Caki2 (cell line): ENCODE measurements around the gene ADAMTS13. TPM values are rescaled to one million over a fixed set of nuclear protein-coding genes. Genes with fewer than 3 reads are reported as not detected.
A peak's percentile ranks its signal among the peaks of the same experiment; 100 is the strongest.

Source experiments
- DNase-seq: peaks from one replicate; pipeline ENCODE4 v3.0.0-alpha.2; 2015; ENCODE audit warnings: low read depth
- in situ Hi-C: cut with HindIII; loops from 2 replicates; pipeline ENCODE4 v1.10.0; 2016; ENCODE audit warnings: low sequenced_read_pairs, low pct_unique_long_range_greater_than_20kb, mixed read lengths
- total RNA-seq: library from RNA; depleted of rRNA; stranded (reverse); fragments of >200 nt; shearing (Covaris generic); gene quantifications from 2 replicates; pipeline ENCODE4 v1.2.3, GENCODE V29; 2014; ENCODE audit warnings: low replicate concordance

ADAMTS13 gene
- total RNA-seq, 1 experiment from 2014 or later: 3.0 TPM

DNA sequence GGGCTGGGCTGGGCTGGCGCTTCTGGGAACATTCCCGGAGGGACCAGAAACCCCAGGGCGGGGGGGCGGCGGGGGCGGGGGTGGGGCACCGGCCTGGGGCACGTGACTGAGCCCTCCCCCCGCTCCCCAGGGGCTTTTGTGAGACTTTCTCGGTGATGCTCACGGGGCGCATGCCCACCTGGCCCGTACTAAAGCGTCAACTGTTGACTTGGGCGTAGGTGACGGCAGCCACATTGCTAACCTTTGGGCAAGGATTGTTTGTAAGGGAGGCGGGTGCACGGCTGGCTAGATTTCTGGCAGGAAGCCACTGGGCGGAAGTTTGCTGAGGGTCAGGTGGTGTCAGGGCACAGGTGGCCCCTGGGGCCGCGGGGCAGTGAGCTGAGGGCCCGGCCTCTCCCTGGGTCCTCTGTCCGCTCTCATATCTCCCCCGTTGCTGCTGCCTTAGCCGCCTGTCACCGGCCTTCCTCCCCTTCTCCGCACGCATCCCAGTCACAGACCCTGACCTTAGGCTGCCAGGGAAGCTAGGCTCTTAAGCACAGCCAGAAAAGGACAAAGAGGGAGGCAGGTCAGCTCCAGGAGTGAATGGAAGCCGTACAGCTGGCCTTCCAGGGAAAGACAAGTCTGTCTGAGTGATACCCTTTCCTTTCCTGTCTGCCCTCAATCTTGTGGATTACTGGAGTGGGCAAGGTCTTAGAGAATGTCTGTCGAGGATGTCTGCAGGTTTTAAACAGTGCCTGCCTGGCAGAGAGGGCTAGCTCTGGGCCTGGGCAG, 38.4 kb downstream of the ADAMTS13 start:
- DNase-seq: peak; percentile 70
- in situ Hi-C loops: no loop called here

DNA sequence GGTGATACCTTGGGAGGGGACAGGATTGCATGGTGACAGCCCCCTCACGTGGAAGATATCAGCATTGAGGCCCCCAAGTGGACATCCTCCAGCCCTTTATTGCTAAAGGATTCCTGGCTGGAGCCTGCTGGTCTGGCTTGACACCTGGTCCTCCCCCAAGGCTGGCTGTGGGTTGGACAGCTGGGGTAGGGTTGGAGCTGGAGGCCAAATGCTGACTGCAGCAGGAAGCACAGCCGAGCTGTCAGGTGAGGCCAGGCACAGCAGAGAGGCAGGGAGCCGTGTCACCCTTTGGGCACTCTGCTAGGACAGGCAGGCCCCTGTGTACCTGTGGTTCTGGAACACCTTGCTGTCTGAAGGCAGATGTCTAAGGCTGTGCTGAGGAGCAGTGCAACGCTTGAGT, 39.8 kb downstream of the ADAMTS13 start:
- DNase-seq: no peak
- in situ Hi-C loops: no loop called here

DNA sequence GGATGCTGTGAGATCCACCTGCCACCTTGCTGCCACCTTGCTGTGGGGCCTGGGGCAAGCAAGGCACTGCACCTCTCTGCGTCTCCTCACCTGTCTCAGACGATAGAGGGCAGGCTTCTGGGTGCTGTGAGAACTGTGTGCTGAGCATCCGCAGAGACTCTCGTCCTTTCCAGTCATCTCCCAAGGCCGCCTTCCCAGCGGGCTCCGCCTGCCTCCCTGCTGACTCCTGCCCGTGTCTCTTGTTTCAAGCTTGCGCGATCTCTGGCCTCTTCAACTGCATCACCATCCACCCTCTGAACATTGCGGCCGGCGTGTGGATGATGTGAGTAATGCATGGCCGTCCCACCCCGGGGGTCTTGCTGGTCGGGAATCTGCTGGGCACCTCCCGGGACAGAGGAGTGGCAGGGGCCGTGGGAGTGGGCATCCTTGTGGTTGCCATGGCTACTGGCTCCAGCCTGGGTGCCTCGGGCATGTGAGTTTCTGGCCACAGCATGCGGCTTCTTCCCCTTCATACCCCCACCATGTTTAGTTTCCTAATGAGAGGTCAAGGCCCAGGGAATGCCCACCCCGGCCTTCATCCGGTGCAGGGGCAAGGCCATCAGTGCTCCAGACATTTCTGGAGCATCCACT, 41.2 kb downstream of the ADAMTS13 start:
- no peak for DNase-seq
- in situ Hi-C loops: no loop called here

DNA sequence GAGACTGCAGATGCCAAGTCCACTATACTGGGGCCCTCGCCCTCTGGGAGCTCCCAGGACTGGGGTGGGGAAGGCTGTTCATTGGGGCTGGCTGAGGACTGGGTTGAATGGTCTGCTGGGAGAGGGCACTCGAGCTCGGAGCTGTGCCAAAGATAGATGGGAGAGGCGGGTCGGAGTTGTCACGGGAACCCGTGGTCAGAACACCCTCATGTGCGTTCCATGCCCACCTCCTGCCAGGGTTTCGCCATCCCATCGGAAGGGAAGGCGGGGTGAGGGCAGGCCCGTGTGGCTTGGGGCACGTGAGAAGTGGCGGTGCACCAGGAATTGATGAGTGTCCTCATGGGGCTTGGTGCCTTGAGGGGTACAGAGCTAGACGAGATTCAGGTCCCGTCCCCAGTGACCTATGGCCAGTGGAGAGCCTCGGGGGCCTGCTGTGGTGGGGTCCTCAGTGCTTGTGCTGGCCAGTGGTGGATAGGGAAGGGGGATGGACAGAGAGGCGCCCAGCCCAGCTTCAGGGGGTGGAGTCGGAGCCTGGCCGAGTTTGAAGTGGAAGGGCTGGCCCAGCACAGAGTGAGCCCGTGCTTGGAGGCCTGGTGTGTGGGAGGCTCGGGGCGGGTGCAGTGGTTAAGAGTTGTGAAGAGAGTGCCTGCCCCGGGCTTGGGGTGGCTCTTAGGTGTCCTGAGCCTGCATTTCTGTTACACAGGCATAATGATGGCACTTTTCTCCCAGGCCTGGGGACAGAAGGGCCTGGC, 41.9 kb downstream of the ADAMTS13 start:
- DNase-seq: no peak
- in situ Hi-C loops: no loop called here

DNA sequence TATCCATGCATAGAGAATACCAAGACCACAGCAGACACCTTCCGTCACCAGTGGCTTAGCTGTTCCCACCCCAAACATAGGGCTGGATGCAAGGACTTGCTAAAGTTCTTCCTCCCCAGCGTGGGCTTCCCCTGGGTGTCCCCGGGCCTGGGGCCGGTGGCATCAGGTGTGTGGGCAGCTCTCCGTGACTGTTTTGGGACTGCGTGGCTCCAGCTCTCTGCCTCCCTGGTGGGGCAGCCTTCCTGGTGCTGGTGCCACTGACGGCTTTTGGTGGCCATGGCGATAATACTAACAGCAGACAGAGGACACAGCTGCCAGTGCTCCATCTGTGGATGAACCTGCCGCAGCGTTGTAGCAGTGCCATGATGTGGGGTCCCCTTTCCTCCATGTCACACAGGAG, 42.5 kb downstream of the ADAMTS13 start:
- in situ Hi-C loops: loop anchor here (5.0 kb wide), 1 partner anchor 87 kb away; the partner anchor contains the start of genes STKLD1 and SURF4

DNA sequence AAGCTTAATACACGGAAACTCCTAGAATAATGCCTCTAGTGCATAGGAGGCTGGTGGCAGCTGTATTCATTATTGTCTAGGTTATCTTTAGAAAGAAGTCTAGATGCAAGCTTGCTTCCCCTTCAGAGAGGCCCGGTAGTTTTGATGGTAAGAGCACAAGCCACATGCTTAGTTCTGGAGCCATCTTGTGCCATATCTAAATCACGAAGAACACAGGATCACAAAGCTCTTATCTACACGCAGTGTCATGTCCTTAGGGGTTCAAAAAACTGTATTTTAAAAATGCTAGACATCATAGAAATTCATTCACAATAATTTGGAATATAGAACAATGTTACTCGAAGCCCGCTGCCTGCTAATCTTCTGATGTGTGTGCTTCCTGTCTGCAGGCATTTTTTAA, 43.8 kb downstream of the ADAMTS13 start:
- in situ Hi-C loops: loop anchor here (5.0 kb wide), 1 partner anchor 89 kb away; the partner anchor contains the start of genes STKLD1 and SURF4
- no peak for DNase-seq

More for the DNA sequence above, 42.5 kb downstream of the ADAMTS13 start:
- DNase-seq: no peak

DNA sequence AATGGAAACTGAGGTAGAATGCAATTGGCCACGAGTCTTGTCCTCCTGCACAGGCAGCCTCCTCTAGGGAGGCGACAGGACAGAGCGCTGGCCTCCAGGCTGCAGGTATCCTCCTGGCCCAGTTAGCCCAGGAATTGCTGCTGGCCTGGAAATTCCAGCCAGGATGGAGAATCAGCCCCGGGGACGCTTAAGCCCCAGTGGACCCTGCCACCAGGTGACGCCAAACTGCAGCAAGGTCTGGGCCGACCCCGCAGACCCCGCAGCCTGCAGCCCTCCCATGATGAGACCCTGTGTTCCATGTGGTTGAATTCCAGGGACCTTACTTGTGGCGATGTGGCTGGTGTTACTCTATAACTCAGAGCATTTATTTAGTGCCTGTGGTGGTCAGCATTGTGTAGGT, 44.9 kb downstream of the ADAMTS13 start:
- in situ Hi-C loops: loop anchor here (5.0 kb wide), 1 partner anchor 90 kb away; the partner anchor contains the start of genes STKLD1 and SURF4
- DNase-seq: no peak

DNA sequence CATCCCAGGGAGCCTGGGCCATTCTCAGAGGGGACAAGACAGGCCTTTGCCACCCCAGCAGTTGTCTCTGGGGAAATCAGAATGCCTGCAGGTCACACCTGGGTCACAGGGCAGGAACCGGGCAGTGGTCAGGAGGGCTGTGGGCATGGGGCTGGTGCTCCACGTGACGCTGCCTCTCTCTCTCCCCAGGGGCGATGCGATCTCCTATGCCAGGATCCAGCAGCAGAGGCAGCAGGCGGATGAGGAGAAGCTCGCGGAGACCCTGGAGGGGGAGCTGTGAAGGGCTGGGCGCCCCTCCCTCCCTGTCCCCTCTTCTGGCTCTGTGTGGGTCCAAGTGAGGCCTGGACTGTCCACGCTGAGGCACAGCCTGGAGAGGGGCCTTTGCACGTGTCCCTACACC, 46.2 kb downstream of the ADAMTS13 start:
- in situ Hi-C loops: loop anchor here (5.0 kb wide), 1 partner anchor 91 kb away; the partner anchor contains the start of genes STKLD1 and SURF4
- no peak for DNase-seq

DNA sequence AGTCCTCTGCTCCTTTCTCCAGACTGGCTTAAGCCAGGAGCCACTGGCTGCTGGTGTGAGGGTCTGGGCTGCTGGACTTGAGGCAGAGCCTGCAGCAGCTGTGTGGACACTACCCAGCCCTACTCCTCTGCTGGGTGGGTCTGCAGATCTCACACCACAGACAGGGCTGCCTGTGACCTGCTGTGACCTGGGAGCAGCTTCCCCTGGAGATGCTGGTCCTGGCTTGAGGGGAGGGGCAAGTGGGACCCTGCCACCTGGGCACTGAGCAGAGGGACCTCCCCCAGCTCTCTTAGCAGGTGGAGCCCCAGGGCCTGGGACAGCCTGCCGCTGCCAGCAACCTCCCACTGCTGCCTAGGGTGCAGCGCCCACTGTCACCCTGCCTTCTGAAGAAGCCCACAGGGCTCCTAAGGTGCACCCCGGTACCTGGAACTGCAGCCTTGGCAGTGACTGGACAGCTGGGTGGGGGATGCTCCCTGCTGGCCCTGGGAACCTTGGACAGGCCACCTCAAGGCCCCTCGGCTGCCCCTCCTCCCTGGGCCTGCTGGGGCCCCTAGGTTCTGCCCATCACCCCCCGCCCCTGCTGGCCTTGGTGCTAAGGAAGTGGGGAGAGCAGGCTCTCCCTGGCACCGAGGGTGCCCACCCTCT, 46.7 kb downstream of the ADAMTS13 start:
- DNase-seq: no peak
- in situ Hi-C loops: loop anchor here (5.0 kb wide), 1 partner anchor 92 kb away; the partner anchor contains the start of genes STKLD1 and SURF4

DNA sequence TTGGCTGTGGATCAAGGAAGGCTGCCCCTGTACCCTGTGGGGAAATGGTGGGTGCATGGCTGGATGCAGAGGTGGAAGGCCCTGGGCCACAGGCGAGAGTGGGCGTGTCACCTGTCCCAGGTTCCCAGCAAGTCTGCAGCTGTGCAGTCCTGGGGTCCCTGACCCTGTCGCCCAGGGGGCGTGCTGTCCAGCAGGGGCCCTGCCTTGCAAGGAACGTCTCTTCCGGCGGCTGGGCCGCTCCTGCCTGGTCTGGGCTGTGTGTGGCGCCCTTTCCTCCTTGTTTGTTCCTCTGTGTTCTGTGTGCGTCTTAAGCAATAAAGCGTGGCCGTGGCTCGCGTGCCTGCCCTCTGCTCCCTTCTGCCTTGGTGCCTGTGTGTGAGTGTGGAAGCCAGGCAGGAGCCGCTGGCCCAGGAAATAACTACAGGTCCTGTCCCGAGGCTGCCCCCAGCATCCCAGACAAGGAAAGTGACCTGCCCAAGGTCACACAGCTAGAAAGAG, 48.3 kb downstream of the ADAMTS13 start:
- in situ Hi-C loops: no loop called here
- DNase-seq: no peak

DNA sequence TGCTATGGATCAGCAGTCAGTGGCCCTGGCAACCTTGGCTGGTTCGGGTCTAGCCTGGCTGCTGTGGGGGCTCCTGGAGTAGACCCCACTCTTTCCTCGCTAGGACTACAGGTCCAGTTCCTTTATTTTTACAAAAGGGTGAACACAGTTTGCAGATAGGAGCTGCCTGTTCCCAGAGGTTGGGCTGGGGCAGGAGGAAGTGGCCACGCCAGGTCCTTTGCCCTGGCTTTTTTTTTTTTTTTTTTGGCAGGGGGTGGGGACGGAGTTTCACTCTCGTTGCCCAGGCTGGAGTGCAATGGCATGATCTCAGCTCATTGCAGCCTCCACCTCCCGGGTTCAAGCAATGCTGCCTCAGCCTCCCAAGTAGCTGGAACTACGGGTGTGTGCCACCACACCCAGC, 48.8 kb downstream of the ADAMTS13 start:
- in situ Hi-C loops: no loop called here
- no peak for DNase-seq

DNA sequence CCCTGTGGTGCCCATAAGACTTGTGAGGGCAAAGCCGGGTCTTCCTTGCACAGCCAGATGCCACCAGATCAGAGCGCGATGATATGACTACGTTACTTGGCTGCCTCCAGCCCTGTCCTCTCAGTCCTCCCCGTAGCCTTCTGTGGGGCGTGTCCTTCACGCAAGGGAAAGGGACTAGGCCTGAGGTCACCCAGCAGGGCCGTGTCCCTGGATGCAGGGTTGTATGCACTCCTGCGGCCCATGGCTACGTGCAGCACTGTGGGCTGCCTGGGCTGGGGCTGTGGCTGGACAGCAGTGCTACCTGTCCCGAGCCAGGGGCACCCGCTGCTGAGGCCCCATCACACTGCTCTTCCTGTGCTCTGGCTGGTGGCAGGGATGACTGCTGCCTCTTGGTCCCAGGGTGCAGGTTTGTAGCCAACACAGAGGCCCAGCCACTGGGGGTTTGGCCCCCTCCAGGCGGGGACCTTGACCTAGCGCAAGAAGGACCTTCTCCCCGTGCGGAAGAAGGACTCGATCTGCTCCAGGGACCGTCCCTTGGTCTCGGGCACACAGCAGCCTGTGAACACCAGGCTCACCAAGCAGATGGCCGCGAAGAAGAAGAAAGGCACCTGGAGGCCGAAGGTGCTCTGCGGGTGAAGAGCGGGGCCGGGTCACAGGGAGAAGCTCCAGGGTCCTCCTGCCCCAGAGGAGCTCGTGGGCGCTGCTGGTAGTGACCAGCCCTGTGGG, 49.5 kb downstream of the ADAMTS13 start:
- in situ Hi-C loops: no loop called here
- DNase-seq: no peak

DNA sequence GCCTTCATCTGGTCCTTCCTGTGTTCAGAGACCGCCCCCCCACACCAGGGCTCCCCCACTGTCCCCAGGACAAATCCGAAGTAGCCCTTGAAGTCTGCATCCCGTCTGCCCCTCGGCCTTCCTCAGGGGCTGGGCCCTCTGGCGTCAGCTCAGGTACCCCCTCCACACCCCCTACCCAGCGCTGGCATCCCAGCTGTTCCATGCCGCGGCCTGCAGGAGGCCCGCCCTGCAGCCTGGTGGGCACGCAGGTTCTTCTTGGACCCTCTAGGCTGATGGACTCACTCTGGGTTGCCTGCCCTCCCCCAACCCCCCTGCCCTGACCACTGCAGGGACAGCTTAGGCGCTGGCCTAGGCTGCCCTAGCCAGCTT, 50.1 kb downstream of the ADAMTS13 start:
- DNase-seq: no peak
- in situ Hi-C loops: no loop called here

DNA sequence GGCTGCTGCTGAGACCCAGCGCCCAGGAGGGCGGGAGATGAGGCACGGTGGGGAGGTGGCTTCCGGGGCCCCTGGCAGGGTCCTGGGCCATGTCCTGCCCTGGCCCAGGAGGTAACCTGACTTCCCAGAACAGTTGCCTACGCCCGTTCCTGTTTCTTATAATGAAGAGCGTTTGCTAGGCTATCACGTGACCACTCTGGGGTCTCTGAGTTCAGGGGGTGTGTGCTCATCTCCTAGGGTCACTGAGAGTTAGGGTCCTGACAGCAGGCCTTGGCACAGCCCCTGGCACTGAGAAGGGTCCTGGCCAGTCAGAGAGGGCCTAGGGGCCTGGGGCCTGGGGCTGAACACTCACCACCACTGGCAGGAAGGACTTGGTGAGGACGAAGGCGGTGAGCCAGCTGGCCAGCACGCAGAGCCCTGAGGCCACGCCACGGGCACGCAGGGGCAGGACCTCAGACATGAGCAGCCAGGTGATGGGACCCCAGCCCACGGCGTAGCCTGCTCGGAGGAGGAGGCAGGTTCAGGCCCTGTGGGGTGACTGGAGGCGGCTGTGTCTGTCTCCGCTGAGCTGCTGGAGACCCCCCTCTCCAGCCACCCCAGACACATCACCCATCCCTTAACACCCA, 50.7 kb downstream of the ADAMTS13 start:
- in situ Hi-C loops: no loop called here
- DNase-seq: no peak

DNA sequence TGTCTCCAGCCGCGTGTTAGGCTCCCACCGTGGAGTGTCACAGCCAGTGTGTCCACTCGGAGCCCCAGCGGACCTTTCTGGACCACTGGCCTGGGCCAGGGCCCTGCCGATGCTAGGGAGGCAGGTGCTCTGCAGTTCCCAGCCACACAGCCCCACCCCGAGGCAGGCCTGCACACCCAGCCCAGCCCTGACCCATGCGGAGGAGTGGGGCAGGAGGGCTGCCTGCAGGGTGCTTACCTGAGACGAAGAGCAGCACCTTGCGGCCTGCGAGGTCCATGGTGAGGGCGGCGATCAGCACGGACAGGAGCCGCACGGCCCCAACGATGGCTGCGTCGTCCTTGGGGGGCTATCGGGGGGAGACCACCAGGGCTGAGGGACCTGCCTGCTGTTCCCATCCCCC, 51.6 kb downstream of the ADAMTS13 start:
- no peak for DNase-seq

DNA sequence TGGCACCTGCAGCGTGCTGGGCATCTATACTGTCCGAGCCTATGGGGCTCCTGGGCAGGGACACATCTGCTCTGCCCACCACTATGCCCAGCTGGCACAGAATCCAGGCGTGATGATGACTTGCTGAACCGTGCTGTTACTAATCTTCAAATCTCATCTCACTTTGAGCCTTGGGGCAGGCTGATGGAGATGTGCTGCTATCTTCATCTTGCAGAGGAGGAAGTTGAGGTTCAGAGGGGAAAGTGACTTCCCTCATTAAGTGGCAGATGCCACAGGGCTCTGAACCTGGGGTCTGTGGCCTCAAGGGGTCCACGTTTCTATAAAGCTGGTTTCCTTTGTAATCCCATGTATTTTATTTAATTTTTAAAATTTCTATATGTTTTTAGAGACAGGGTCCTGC, 52.0 kb downstream of the ADAMTS13 start:
- DNase-seq: no peak

More for the DNA sequence above, 51.6 kb downstream of the ADAMTS13 start:
- in situ Hi-C loops: no loop called here

DNA sequence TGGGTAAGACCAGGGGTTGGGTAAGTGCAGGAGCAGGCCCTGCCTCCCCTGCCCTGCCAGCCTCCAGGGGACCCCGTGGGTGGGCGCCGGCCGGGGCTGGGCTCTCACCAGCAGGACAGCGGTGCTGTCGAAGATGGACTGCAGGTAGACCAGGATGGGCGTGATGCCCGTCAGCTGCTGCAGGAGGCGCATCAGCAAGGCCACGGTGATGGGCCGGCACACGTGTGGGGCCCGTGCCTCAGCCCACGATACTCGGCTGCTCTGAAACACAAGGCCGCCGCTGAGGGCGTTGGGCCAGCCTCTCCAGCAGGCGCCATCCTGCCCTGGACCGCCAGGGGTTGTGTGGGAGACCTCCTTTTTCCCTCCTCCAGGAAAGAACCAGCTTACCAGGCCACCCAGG, 52.7 kb downstream of the ADAMTS13 start:
- DNase-seq: no peak
- in situ Hi-C loops: no loop called here

More for the DNA sequence above, 52.0 kb downstream of the ADAMTS13 start:
- in situ Hi-C loops: no loop called here
